Osteoblast (primary cell): ENCODE results near the gene MT1X. TPM values are rescaled to one million over a fixed set of nuclear protein-coding genes. Genes with fewer than 3 reads are reported as not detected.

Experiments
- DNase-seq: peaks from one replicate; pipeline ENCODE4 v3.0.0; 2011; ENCODE audit warnings: low spot score, mixed read lengths; ENCODE audit not compliant: insufficient read length; ENCODE audit errors: missing footprints
- H2AFZ ChIP-seq: 2 replicates; pipeline ENCODE4 v1.6.0; 2011; ENCODE audit warnings: mild to moderate bottlenecking, low read length
- H3K27ac ChIP-seq: 2 replicates; pipeline ENCODE4 v1.5.1; 2011; ENCODE audit warnings: mild to moderate bottlenecking, low read depth, low read length, moderate library complexity
- H3K27me3 ChIP-seq: 2 replicates; pipeline ENCODE4 v1.6.0; 2012; ENCODE audit warnings: mild to moderate bottlenecking, control low read depth, inconsistent platforms, low read length, moderate library complexity; ENCODE audit not compliant: insufficient read depth
- H3K36me3 ChIP-seq: 2 replicates; pipeline ENCODE4 v1.5.1; 2011; ENCODE audit warnings: mild to moderate bottlenecking, low read length, control low read depth, moderate library complexity; ENCODE audit not compliant: insufficient read depth
- H3K4me1 ChIP-seq: 2 replicates; pipeline ENCODE4 v1.5.1; 2011; ENCODE audit warnings: mild to moderate bottlenecking, low read length, control low read depth, moderate library complexity; ENCODE audit not compliant: insufficient read depth
- H3K4me2 ChIP-seq: 2 replicates; pipeline ENCODE4 v1.6.0; 2011; ENCODE audit warnings: mild to moderate bottlenecking, low read length; ENCODE audit not compliant: insufficient read depth
- H3K4me3 ChIP-seq: fragments of 200-600 bp; sonication (generic); 3 replicates; pipeline ENCODE4 v1.5.1; 2012; ENCODE audit warnings: mild to moderate bottlenecking, low read length, inconsistent platforms; ENCODE audit not compliant: insufficient read depth
- H3K79me2 ChIP-seq: 2 replicates; pipeline ENCODE4 v1.6.0; 2012; ENCODE audit warnings: mild to moderate bottlenecking, low read length, control low read depth, inconsistent platforms; ENCODE audit not compliant: insufficient read depth
- H3K9me3 ChIP-seq: 2 replicates; pipeline ENCODE4 v1.5.1; 2011; ENCODE audit warnings: low read depth, low read length, control low read depth
- H4K20me1 ChIP-seq: 2 replicates; pipeline ENCODE4 v1.6.0; 2012; ENCODE audit warnings: mild to moderate bottlenecking, low read length, control low read depth; ENCODE audit not compliant: insufficient read depth
- total RNA-seq: library from RNA; depleted of rRNA; stranded (reverse); fragments of >200 nt; gene quantifications from 2 replicates; pipeline ENCODE4 v1.2.3, GENCODE V29; 2012
- TF ChIP-seq, protein P1 (sequence below): IDR thresholded peaks from 2 replicates; pipeline ENCODE4 v1.5.1; 2011; ENCODE audit warnings: mild to moderate bottlenecking, low read depth, low read length, moderate library complexity; ENCODE audit errors: extremely low read depth

MT1X gene
- total RNA-seq, 1 donor: 81.4 TPM

DNA sequence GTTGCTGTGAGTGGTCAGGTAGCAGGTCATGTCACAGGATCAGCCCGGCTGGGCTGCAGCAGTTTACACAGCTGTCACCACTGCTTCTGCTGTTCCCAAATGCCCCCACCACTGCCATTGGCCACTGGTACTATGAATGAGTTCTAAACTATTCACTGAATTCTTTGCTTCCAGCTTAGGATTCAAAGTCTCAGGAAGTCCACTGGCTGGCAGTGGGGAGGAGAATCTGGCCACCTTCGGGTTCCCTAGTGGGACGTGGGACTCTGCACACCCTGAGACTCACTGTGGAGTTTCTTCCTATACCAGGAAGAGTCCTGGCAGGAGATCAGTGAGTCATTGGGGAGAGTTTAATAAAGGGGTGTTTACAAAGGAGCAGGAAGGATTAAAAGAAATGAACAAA is 6.9 kb downstream of the MT1X start:
- no peak for DNase-seq
- Histone ChIP-seq H4K20me1 (no peaks in the 10 kb centered on the region), H3K4me1 (no peaks in the 10 kb centered on the region), H3K27ac (no peak overlapping the region), H3K9me3 (no peaks in the 10 kb centered on the region), H3K27me3 (no peaks in the 10 kb centered on the region), H3K4me3 (no peak overlapping the region), H3K4me2 (no peak overlapping the region), H2AFZ (no peak overlapping the region), H3K79me2 (no peaks in the 10 kb centered on the region), H3K36me3 (no peaks in the 10 kb centered on the region)
- TF ChIP-seq, protein P1, sequence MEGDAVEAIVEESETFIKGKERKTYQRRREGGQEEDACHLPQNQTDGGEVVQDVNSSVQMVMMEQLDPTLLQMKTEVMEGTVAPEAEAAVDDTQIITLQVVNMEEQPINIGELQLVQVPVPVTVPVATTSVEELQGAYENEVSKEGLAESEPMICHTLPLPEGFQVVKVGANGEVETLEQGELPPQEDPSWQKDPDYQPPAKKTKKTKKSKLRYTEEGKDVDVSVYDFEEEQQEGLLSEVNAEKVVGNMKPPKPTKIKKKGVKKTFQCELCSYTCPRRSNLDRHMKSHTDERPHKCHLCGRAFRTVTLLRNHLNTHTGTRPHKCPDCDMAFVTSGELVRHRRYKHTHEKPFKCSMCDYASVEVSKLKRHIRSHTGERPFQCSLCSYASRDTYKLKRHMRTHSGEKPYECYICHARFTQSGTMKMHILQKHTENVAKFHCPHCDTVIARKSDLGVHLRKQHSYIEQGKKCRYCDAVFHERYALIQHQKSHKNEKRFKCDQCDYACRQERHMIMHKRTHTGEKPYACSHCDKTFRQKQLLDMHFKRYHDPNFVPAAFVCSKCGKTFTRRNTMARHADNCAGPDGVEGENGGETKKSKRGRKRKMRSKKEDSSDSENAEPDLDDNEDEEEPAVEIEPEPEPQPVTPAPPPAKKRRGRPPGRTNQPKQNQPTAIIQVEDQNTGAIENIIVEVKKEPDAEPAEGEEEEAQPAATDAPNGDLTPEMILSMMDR: no peak

DNA sequence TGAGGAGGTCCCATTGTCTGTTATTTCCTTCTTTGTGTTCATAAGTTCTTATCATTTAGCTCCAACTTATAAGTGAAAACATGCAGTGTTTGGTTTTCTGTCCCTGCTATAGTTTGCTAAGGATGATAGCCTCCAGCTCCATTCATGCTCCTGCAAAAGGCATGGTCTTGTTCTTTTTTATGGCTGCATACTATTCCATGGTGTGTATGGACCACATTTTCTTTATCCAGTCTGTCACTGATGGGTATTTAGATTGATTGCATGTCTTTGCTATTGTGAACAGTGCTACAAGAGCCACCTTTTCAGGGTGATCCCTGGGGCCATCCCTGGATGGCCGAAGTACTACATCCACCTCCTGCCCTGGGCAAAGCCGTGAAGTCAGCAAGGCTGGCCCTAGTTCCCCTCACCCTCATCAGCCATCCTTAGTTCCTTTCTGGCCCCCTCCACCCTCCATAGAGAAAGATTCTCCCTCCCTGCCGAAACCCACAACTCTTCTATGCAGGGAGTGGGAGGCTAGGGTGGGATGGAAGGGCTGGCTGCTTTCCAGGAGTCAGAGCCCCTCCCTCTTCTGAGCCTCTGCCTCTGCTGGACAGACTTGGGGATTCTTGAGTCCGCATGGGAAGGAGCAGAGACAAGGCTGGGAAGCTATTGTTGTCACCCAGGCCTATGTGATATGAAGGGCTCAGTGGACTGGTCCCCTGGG is 8.3 kb downstream of the MT1X start:
- Histone ChIP-seq H3K9me3 (no peaks in the 10 kb centered on the region), H3K27ac (no peak overlapping the region), H3K4me1 (no peaks in the 10 kb centered on the region), H3K4me2 (no peak overlapping the region), H3K36me3 (no peaks in the 10 kb centered on the region), H3K4me3 (no peak overlapping the region), H2AFZ (no peak overlapping the region), H3K27me3 (no peaks in the 10 kb centered on the region), H4K20me1 (no peaks in the 10 kb centered on the region), H3K79me2 (no peaks in the 10 kb centered on the region)
- TF ChIP-seq, protein P1: no peak
- no peak for DNase-seq

DNA sequence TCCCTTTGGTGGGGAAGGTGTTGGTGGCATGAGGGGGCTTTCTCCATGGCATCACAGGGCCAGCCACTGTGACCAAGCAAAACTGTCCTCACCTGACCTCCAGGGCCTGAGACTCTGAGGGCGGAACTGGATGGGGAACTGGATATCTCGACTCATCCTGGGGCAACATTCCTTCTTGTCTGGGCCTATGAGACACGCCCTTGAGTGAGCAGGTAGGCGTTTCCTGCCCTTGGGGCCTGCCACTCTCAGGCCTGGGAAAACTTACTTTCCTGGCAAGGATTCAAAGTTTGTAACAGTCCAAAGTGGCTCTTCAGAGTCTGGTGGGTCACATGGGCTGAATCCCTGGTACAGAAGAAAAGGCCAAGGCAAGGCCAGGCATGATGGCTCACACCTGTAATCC is 9.6 kb downstream of the MT1X start:
- H3K27ac ChIP-seq: no peak overlapping the region
- no peaks in the 10 kb centered on the region for H3K4me1 ChIP-seq
- H3K36me3 ChIP-seq: no peaks in the 10 kb centered on the region
- no peak overlapping the region for H2AFZ ChIP-seq
- no peak for DNase-seq
- TF ChIP-seq, protein P1: no peak
- H3K4me2 ChIP-seq: no peak overlapping the region
- no peak overlapping the region for H3K4me3 ChIP-seq
- H3K9me3 ChIP-seq: no peaks in the 10 kb centered on the region
- no peaks in the 10 kb centered on the region for H3K79me2 ChIP-seq
- H3K27me3 ChIP-seq: no peaks in the 10 kb centered on the region
- H4K20me1 ChIP-seq: no peaks in the 10 kb centered on the region

DNA sequence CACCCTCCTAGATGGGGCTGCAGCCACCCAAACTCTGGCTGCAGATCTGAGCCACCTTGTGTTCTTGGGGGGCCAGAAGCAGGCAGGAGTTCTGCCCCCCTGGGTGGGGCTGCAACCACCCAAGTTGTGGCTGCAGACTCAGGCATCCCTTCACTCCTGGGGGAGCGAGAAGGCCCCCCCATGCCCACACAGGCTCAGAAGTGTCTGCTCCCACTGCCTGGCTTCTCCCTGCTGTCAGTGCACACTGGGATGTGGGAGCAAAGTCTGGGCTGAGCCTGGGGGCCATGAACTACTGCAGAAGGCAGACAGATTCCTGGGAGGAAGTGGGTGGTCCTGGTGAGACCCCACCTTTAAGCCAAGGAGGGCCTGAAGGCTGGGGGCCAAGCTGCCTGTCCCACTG is 13.0 kb downstream of the MT1X start:
- Histone ChIP-seq H3K27me3 (no peaks in the 10 kb centered on the region), H4K20me1 (no peaks in the 10 kb centered on the region), H3K4me1 (no peaks in the 10 kb centered on the region), H3K79me2 (no peaks in the 10 kb centered on the region), H2AFZ (no peak overlapping the region), H3K36me3 (no peaks in the 10 kb centered on the region), H3K27ac (no peak overlapping the region), H3K9me3 (no peaks in the 10 kb centered on the region), H3K4me3 (no peak overlapping the region), H3K4me2 (no peak overlapping the region)
- no peak for DNase-seq
- TF ChIP-seq, protein P1: no peak
